ENCODE data around the gene SEMA4A.

DNA sequence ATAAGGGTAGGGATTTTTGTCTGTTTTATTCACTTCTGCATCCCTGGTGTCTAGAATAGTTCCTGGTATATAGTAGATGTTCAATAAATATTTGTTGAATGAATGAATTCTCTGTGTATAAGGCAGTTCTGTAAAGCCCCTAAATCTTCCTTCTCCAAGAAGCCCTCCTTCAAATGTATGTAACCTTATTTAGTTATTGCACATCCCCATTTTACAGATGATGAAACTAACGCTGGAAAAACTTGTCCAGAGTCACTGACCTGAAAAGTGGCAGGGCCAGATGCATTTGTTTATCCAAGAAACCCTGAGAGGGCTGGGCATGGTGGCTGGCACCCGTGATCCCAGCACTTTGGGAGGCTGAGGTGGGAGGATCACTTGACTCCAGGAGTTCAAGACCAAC lies 43.1 kb upstream of the SEMA4A start:
- no peak for TF ChIP-seq POLR2AphosphoS5 (IDR thresholded peaks at IDR 0.05)
- no peak for TF ChIP-seq EP300 (IDR thresholded peaks at IDR 0.05)
